ENCODE measurements around the gene SLC4A11. TPM values are rescaled to one million over a fixed set of nuclear protein-coding genes. Genes with fewer than 3 reads are reported as not detected.

SLC4A11 gene
- total RNA-seq, result 0.37 and 1.6 TPM in 2 replicates

DNA sequence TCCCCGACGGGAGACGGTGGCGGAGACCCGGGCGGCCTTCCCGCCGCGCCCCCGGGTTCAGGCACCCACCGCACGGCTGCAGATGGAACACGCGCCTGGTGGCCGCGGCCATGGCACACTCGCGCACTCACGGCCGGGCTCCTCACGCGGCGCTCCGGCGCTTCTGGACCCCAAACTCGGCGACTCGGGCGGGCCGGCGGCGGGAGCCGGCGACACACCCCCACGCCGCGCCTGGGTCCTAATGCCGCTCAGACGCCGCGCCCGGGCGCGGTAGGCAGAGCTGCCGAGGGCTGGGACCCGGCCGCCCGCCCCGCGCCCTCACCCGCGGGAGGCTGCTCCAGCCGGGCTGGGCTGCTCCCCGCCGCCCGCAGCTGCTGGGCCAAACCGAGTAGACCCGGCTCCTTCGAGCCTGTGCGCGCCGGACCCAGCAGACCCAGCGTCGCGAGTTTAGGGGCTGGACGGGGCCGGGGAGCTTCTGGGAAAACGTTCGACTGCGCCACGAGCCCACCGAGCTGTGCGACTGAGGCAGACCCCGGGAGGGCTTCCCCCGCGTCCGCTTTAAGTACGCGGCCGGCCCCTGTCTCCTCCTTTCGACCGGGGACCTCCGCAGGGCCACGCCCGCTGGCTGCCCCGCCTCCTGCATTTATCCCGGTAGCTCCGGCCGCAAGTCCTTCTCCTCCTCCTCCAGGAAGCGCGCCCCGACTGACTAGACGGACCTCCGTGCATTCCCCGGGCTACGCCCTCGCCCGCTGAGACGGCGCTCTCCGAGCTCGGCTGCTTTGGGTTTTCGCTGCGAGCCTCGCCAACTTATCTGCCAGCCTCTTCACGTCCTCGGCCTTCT, at the start of gene SLC4A11:
Gene SLC4A11, minus strand, starts transcription at position 165 of the 841 bp plus-strand sequence. Its CDS starts 53 bp downstream, at position 112.

DNA sequence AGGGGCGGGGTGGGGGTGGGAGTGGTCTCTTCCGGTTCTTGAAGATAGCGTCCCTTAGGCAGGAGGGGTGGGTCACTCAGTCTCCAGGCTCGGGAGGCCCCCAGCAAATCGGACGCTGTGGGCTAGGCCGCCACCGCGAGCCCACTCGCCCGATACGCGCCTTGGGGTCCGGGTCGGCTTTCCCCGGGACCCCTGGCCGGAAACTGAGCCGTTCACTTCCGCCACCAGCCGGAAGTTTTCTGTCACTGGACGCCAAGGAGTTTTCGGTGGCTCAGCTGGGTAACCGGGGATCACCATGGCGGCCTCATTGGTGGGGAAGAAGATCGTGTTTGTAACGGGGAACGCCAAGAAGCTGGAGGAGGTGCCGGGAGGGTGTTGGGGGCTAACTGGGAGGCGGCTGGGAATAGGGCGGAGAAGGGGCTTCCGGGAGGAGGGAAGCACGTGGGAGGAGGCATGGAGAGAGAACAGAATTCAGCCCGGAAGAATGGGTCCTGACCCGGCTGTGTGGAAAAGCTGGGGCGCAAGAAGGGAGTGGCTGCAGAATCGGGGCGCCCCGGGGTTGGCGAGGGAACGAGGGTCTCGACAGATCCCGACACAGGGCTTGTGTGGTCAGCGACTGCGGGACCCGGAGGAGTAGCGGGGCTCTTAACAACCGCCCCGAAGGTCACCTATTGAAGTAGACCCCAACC, 29.6 kb downstream of the SLC4A11 start, which contains the start of gene ITPA:
Gene ITPA, plus strand, starts transcription at position 242 of the 689 bp plus-strand sequence. Its CDS starts 54 bp downstream, at position 296.

DNA sequence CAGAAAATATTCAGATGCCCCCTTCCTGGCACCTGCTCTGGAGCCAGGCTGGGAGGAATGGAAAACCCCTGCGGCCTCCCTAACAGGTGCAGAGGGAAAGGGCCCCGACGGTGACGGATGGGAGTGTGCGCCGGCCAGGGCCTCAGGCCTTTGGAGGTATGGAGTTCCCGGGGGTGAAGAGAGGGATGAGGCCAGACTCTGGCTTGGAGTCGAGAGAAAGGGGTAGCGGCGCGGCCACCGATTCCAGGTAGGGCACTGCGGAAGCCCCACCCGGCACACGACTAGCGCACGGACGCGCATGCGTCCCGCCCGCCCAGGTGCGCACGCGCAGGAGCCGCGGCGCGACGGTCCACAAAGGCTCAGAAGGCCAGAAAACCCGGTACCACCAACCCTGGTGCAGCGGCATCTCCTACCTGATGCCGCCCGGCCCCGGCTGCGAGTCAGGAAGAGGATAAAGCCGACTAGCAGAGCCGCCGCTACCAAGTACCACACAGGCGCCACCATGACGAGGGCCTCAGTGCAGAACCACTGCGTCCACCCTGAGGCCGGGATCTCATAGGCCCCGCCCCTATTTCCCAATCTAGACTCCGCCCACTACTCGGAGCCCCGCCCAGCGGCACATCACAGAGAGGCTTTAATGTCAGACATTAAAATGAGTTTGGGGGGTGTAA, 34.7 kb downstream of the SLC4A11 start, which contains the start of gene DDRGK1:
Gene DDRGK1, minus strand, starts transcription at position 559 of the 671 bp plus-strand sequence. Its CDS starts 55 bp downstream, at position 504.

Other genes with a start within 250 kb of the SLC4A11 start
- gene GNRH2, start 195.6 kb downstream of the SLC4A11 start, total RNA-seq, result 1.1 and 1.2 TPM in 2 replicates
- gene MRPS26, start 193.1 kb downstream of the SLC4A11 start, total RNA-seq, result 31.1 and 38.9 TPM in 2 replicates
- 0.39 TPM in 1 of 2 replicates, not detected in the other for gene OXT, start 167.6 kb downstream of the SLC4A11 start, total RNA-seq
- not detected in 2 replicates for gene AVP, start 154.5 kb downstream of the SLC4A11 start, total RNA-seq
- 8.8 and 13.9 TPM in 2 replicates for gene FASTKD5, start 79.3 kb downstream of the SLC4A11 start, total RNA-seq
- 4.0 and 4.3 TPM in 2 replicates for gene UBOX5, start 79.3 kb downstream of the SLC4A11 start, total RNA-seq
- gene LZTS3, start 65.6 kb downstream of the SLC4A11 start, total RNA-seq, result 2.5 and 2.6 TPM in 2 replicates
- 18.2 and 18.4 TPM in 2 replicates for gene DDRGK1, start 34.5 kb downstream of the SLC4A11 start, total RNA-seq
- gene ITPA, start 29.7 kb downstream of the SLC4A11 start, total RNA-seq, result 29.0 and 36.9 TPM in 2 replicates
- gene DNAAF9, start 168.5 kb upstream of the SLC4A11 start, total RNA-seq, result 10.7 and 11.5 TPM in 2 replicates
- 31.2 and 33.6 TPM in 2 replicates for gene ATRN, start 231.8 kb upstream of the SLC4A11 start, total RNA-seq